ENCODE measurements around the gene DDX43. TPM values are rescaled to one million over a fixed set of nuclear protein-coding genes. Genes with fewer than 3 reads are reported as not detected.

Gene DDX43
- total RNA-seq, result 1 to 10 TPM in 1 of 4 donors, not detected in 3; 1.1 TPM

- intact Hi-C loops (cut with DNase I; ENCODE audit: low total_unique reads), result no loop called here
- peaks cover 0 to 5% (median 0%) of the 10 kb centered on the region in 3 donors for H3K27me3 ChIP-seq
- peak; percentile 15 to 24 for DNase-seq
- ATAC-seq, result peak in 1 of 2 donors; percentile 62
- H3K4me1 ChIP-seq, result no peaks in the 10 kb centered on the region
- TF ChIP-seq CTCF (IDR thresholded peaks at IDR 0.05 in 4 of 5, conservative IDR thresholded peaks at IDR 0.05 in 1 of 5), result no peak
- TF ChIP-seq POLR2A (IDR thresholded peaks at IDR 0.05), result no peak
- H3K36me3 ChIP-seq, result no peaks in the 10 kb centered on the region
- H3K9me3 ChIP-seq, result no peaks in the 10 kb centered on the region
- peak within 1 kb of the TSS in 2 of 4 donors; percentile 25 to 35 for H3K27ac ChIP-seq
- in situ Hi-C loops (cut with MboI; ENCODE audit: low sequenced_read_pairs in 4 of 4), result no loop called here
- peak within 1 kb of the TSS in 3 of 4 donors; percentile 17 to 39 (median 27) for H3K4me3 ChIP-seq
These were observed at the start of gene DDX43 for GRCh38 chr6:73394577-73395354. DDX43 (plus strand) TSS chr6:73394828; CDS start chr6:73394906, 78 bp downstream.

DNA sequence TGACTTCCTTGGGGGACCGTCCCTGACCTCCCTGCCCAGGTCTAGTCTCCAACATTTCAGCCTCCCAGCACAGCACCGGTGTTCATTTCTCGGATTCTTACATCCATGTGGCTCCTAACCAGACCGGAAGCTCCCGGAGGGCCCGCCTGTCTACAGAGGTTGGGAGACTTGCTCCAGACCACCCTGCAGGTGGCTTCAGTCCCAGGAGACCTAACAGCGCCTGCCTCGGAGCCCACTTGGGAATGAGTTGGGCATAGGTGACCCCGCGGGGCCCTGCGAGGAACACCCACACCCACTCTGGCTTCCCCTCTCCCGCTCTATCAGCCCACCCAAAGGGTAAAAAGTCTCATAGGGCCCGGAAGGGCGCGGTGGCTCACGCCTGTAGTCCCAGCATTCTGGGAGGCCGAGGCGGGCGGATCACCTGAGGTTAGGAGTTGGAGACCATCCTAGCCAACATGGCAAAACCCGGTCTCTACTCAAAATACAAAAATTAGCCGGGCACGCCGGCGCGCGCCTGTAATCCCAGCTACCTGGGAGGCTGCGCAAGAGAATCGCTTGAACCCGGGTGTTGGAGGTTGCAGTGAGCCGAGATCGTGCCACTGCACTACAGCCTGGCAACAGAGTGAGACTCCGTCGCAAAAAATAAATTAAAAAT is 46.0 kb upstream of the DDX43 start:
- in situ Hi-C loops (cut with MboI; ENCODE audit: low sequenced_read_pairs in 4 of 4), result no loop called here
- TF ChIP-seq POLR2A (IDR thresholded peaks at IDR 0.05) (no peak), CTCF (IDR thresholded peaks at IDR 0.05 in 4 of 5, conservative IDR thresholded peaks at IDR 0.05 in 1 of 5) (no peak)
- DNase-seq (no peak), ATAC-seq (no peak)
- Histone ChIP-seq H3K36me3 (no peaks in the 10 kb centered on the region), H3K4me3 (no peak overlapping the region), H3K4me1 (no peaks in the 10 kb centered on the region), H3K9me3 (no peaks in the 10 kb centered on the region), H3K27me3 (peaks cover 0 to 19% (median 12%) of the 10 kb centered on the region in 3 donors), H3K27ac (no peak overlapping the region)
- intact Hi-C loops (cut with DNase I; ENCODE audit: low total_unique reads), result no loop called here

GRCh38 chr6:73349311-73349710 is 45.3 kb upstream of the DDX43 start:
- no peak for DNase-seq
- Histone ChIP-seq H3K4me3 (no peak overlapping the region), H3K4me1 (no peaks in the 10 kb centered on the region), H3K9me3 (no peaks in the 10 kb centered on the region), H3K36me3 (no peaks in the 10 kb centered on the region), H3K27ac (no peak overlapping the region), H3K27me3 (peaks cover 0 to 19% (median 12%) of the 10 kb centered on the region in 3 donors)
- no peak for ATAC-seq
- TF ChIP-seq CTCF (IDR thresholded peaks at IDR 0.05 in 4 of 5, conservative IDR thresholded peaks at IDR 0.05 in 1 of 5) (no peak), POLR2A (IDR thresholded peaks at IDR 0.05) (no peak)
- in situ Hi-C loops (cut with MboI; ENCODE audit: low sequenced_read_pairs in 4 of 4), result no loop called here
- intact Hi-C loops (cut with DNase I; ENCODE audit: low total_unique reads), result no loop called here

DNA sequence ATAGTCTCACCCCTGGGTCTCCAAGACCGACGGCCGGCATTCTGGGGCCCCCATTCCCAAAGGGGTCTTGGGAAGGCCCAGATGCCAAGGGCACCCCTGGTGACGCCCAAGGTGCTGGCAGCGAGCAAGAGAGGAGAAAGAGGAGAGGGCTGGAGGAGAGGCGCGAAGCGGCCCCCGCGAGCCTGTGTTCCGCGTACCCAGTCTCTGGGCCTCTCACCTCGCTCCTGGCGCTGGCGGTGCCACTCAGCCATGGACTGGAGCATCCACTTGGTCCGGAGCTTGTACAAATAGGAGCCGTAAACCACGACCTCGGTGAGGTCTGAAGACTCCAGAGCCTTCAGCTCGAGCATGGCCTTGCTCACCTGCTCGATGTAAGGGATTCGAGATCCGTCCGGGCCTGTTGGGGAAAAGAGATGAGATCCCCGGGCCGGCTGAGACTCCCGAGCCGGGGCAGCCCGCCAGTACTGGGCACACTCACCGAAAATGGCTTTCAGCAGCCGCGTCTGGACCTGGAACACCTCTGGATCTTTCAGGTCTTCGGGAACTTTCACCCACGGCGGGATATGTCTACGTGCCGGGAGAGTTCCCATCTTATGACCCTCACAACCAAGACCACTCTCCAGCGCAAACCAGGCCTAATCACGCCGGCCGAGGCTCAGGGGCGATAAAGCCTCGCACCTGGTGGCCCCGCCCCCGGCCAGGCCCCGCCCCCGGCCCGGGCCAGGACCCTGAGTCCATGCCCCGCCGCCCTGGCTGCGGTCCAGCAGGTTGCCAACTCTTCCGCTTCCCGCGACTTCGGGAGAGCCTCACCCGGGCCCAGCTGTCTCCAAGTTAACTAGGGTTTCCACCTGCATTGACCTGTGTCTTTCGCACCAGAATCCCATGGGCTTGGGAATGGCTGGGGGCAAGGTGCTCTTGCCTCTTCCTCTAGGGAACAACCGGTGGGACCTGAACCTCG is 40.7 kb upstream of the DDX43 start, which contains the start of gene DPPA5:
DPPA5 (minus strand) TSS at position 641 of the 958 bp plus-strand sequence; CDS start at position 590, 51 bp downstream.
- Histone ChIP-seq H3K4me3 (no peak within 1 kb of the TSS), H3K9me3 (no peaks in the 10 kb centered on the region), H3K27me3 (peaks cover 0 to 9% (median 1%) of the 10 kb centered on the region in 3 donors), H3K36me3 (no peaks in the 10 kb centered on the region), H3K4me1 (no peaks in the 10 kb centered on the region), H3K27ac (no peak within 1 kb of the TSS)
- in situ Hi-C loops (cut with MboI; ENCODE audit: low sequenced_read_pairs in 4 of 4), result no loop called here
- intact Hi-C loops (cut with DNase I; ENCODE audit: low total_unique reads), result no loop called here
- DNase-seq (no peak), ATAC-seq (no peak)
- no peak for TF ChIP-seq POLR2A (IDR thresholded peaks at IDR 0.05)
- no peak for TF ChIP-seq CTCF (IDR thresholded peaks at IDR 0.05 in 4 of 5, conservative IDR thresholded peaks at IDR 0.05 in 1 of 5)

All from gastrocnemius medialis (tissue), 4 donors.